ENCODE measurements around the gene TTC31.
A peak's percentile ranks its signal among the peaks of the same experiment; 100 is the strongest.

Gene TTC31

GRCh38 chr2:74491648-74492544 is 9.0 kb downstream of the TTC31 start:
- TF ChIP-seq, protein P1, sequence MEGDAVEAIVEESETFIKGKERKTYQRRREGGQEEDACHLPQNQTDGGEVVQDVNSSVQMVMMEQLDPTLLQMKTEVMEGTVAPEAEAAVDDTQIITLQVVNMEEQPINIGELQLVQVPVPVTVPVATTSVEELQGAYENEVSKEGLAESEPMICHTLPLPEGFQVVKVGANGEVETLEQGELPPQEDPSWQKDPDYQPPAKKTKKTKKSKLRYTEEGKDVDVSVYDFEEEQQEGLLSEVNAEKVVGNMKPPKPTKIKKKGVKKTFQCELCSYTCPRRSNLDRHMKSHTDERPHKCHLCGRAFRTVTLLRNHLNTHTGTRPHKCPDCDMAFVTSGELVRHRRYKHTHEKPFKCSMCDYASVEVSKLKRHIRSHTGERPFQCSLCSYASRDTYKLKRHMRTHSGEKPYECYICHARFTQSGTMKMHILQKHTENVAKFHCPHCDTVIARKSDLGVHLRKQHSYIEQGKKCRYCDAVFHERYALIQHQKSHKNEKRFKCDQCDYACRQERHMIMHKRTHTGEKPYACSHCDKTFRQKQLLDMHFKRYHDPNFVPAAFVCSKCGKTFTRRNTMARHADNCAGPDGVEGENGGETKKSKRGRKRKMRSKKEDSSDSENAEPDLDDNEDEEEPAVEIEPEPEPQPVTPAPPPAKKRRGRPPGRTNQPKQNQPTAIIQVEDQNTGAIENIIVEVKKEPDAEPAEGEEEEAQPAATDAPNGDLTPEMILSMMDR (IDR thresholded peaks at IDR 0.05; ENCODE audit: insufficient read depth, low read length, missing control alignments): no peak
- H3K4me3 ChIP-seq (ENCODE audit: low read depth, low read length): no peak overlapping the region
- POLR2A ChIA-PET: no interaction called here
- no peak for DNase-seq (ENCODE audit: low read depth, low spot score)
- CTCF ChIA-PET: interaction anchor here (2.7 to 15.3 kb wide), 2 partner anchors 8 to 92 kb away, joined by 22 to 401 read pairs; partner anchors contain the start of genes CCDC142 and TTC31

DNA sequence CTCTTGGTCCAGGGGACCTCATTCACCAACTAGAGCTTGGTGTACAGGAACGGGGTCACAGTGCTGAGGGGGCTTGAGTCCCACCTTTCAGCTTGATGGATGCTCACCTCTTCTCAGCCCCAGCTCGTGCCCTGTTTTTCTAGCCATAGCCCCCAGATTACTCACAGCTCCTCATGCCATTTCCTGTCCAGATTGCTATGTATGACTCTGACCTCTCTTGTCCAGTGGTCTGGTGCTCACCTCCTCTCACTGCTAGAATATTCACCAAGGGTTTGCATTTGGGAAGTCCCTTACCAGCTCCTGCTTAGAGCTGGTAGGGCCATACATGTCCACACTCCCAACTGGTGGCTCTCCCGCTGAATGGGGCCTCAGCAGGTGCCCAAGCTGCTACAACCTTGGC is 10.7 kb downstream of the TTC31 start:
- TF ChIP-seq, protein P1 (IDR thresholded peaks at IDR 0.05; ENCODE audit: insufficient read depth, low read length, missing control alignments): no peak
- POLR2A ChIA-PET: interaction anchor here (0.9 to 1.1 kb wide), 2 partner anchors 13 to 21 kb away, joined by 3 read pairs; partner anchors contain the start of genes MRPL53 and PCGF1
- no peak overlapping the region for H3K4me3 ChIP-seq (ENCODE audit: low read depth, low read length)
- CTCF ChIA-PET: interaction anchor here (0.7 to 15.3 kb wide), 4 partner anchors 8 to 90 kb away, joined by 3 to 401 read pairs (median 12); partner anchors contain the start of genes CCDC142 and TTC31
- no peak for DNase-seq (ENCODE audit: low read depth, low spot score)

- TF ChIP-seq, protein P1 (IDR thresholded peaks at IDR 0.05; ENCODE audit: insufficient read depth, low read length, missing control alignments): no peak
- CTCF ChIA-PET: interaction anchor here (2.1 kb wide), 1 partner anchor 12 kb away, joined by 6 read pairs; the partner anchor contains the start of genes CCDC142 and TTC31
- POLR2A ChIA-PET: no interaction called here
- DNase-seq (ENCODE audit: low read depth, low spot score): no peak
- H3K4me3 ChIP-seq (ENCODE audit: low read depth, low read length): no peak overlapping the region
Measured at GRCh38 chr2:74495440-74495839, 12.6 kb downstream of the TTC31 start.

DNA sequence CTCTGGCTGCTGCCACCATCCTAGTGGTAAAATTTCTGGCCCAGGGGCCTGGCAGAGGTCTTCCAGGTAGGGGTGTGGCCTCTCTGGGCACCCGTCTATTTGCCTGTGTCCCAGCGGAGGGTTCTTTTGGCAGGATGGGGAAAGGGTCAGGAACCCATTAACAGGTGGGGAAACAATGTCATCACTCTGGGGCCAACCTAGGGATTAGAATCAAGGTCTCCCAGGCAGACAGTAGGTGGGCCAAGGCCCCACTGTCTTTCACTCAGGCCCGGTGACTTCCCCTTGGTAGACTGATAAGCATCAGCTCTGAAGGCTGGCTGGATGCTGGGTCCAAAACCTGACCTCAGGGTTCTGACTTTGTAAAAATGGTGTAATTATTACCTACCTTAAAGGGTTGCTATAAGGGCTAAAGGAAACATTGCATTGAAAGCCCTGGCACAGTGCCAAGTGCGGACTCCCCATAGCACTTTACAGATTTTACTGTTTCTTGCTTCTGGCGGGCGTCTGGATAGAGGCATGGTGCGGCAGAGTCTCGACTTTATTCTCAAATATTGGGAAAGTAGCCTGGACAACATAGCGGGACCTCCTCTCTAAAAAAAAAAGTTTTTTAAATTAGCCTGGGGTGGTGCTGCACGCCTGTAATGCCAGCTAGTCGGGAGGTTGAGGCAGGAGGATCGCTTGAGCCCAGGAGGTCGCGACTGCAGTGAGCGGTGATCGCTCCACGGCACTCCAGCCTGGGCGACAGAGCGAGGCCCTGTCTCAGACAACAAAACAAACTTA is 14.3 kb downstream of the TTC31 start:
- no peak for DNase-seq (ENCODE audit: low read depth, low spot score)
- no peak overlapping the region for H3K4me3 ChIP-seq (ENCODE audit: low read depth, low read length)
- CTCF ChIA-PET: interaction anchor here (1.5 to 13.6 kb wide), 3 partner anchors 11 to 90 kb away, joined by 3 to 202 read pairs (median 29); partner anchors contain the start of genes CCDC142, PCGF1 and TTC31
- POLR2A ChIA-PET: interaction anchor here (1.2 kb wide), 1 partner anchor 25 kb away, joined by 4 read pairs; the partner anchor contains the start of gene MRPL53
- TF ChIP-seq, protein P1 (IDR thresholded peaks at IDR 0.05; ENCODE audit: insufficient read depth, low read length, missing control alignments): no peak

GRCh38 chr2:74497777-74498499 is 15.1 kb downstream of the TTC31 start:
- peak overlapping the region; percentile 42 for H3K4me3 ChIP-seq (ENCODE audit: low read depth, low read length)
- DNase-seq (ENCODE audit: low read depth, low spot score): no peak
- CTCF ChIA-PET: interaction anchor here (1.4 to 13.6 kb wide), 4 partner anchors 8 to 89 kb away, joined by 3 to 202 read pairs (median 16); partner anchors contain the start of genes CCDC142, PCGF1 and TTC31
- TF ChIP-seq, protein P1 (IDR thresholded peaks at IDR 0.05; ENCODE audit: insufficient read depth, low read length, missing control alignments): no peak
- POLR2A ChIA-PET: no interaction called here

Measured in AG04449 (cell line).